Measurements from ENCODE around the gene TMC1. TPM values are rescaled to one million over a fixed set of nuclear protein-coding genes. Genes with fewer than 3 reads are reported as not detected.

Gene TMC1
- total RNA-seq, 2 experiments from 2014 or later: not detected

DNA sequence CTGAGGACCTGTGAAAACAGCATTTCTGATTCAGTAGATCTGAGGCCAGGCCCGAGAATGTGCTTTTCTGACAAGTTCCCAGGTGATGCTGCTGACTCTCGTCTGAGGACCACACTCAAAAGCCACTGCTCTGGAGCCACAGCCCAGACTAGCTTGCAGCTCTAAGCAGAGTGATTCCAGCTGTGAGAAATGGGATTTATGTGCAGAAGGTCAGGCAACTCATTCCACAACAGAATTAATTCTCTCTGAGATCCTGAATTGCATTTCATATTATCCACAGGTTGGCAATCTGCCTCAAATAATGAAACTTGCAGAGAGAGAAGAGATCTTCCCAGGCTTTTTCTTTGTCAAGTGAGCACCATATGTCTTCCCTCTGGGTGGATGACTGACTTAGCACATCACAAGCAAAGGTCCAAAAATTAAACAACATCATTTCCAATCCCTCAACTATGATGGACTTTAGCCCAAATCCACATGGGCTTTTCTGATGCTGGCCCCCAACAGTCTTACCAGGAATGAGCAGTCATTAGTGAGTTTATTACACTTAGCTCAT, 291.2 kb downstream of the TMC1 start:
- intact Hi-C loops (cut with DNase I, micrococcal nuclease): no loop called here
- H3K4me1 Mint-ChIP-seq (ENCODE audit: low read depth): no peaks in the 10 kb centered on the region

DNA sequence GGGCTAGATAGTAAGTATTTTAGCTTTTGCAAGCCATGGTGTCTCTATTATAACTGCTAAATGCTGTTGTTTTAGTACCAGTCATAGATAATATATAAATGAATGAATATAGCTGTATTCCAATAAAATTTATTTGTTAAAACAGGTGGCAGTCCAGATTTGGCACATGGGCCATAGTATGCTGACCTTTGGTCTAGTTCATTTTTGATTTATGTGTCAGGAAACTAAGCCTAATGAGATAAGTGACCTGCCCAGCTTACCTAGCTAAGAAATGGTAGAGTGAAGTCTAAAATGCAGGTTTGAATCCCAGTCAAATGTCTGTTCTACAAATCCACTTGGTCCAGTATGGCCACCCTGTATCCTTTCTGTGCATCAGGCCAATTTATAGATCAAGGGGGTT, 292.1 kb downstream of the TMC1 start:
- ATAC-seq (ENCODE audit: poor library complexity): no peak
- CTCF ChIA-PET: no interaction called here
- intact Hi-C loops (cut with DNase I, micrococcal nuclease): no loop called here

More for the DNA sequence above, 291.2 kb downstream of the TMC1 start:
- ATAC-seq (ENCODE audit: poor library complexity) (no peak), DNase-seq (no peak)
- Histone ChIP-seq H3K4me1 (ENCODE audit: insufficient read depth, low read length) (no peaks in the 10 kb centered on the region), H3K36me3 (ENCODE audit: insufficient read depth, low read length) (no peaks in the 10 kb centered on the region), H3K27ac (ENCODE audit: low read depth in 1 of 2, low read length in 2 of 2) (no peak overlapping the region), H3K27me3 (ENCODE audit: control insufficient read depth in 1 of 2, insufficient read depth in 2 of 2, low read length in 2 of 2) (no peaks in the 10 kb centered on the region), H3K4me3 (ENCODE audit: low read length) (no peak overlapping the region), H3K9me3 (ENCODE audit: control insufficient read depth in 1 of 2, insufficient read depth in 1 of 2, low read length in 2 of 2) (no peaks in the 10 kb centered on the region)
- ChIA-PET POLR2A (no interaction called here), CTCF (no interaction called here)
- no peak overlapping the region for H3K27ac Mint-ChIP-seq
- no peaks in the 10 kb centered on the region for H3K9me3 Mint-ChIP-seq
- no peak overlapping the region for H3K4me3 Mint-ChIP-seq
- TF ChIP-seq, protein P1, sequence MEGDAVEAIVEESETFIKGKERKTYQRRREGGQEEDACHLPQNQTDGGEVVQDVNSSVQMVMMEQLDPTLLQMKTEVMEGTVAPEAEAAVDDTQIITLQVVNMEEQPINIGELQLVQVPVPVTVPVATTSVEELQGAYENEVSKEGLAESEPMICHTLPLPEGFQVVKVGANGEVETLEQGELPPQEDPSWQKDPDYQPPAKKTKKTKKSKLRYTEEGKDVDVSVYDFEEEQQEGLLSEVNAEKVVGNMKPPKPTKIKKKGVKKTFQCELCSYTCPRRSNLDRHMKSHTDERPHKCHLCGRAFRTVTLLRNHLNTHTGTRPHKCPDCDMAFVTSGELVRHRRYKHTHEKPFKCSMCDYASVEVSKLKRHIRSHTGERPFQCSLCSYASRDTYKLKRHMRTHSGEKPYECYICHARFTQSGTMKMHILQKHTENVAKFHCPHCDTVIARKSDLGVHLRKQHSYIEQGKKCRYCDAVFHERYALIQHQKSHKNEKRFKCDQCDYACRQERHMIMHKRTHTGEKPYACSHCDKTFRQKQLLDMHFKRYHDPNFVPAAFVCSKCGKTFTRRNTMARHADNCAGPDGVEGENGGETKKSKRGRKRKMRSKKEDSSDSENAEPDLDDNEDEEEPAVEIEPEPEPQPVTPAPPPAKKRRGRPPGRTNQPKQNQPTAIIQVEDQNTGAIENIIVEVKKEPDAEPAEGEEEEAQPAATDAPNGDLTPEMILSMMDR (IDR thresholded peaks at IDR 0.05): no peak
- no peaks in the 10 kb centered on the region for H3K36me3 Mint-ChIP-seq (ENCODE audit: low read depth)
- H3K27me3 Mint-ChIP-seq: no peaks in the 10 kb centered on the region

DNA sequence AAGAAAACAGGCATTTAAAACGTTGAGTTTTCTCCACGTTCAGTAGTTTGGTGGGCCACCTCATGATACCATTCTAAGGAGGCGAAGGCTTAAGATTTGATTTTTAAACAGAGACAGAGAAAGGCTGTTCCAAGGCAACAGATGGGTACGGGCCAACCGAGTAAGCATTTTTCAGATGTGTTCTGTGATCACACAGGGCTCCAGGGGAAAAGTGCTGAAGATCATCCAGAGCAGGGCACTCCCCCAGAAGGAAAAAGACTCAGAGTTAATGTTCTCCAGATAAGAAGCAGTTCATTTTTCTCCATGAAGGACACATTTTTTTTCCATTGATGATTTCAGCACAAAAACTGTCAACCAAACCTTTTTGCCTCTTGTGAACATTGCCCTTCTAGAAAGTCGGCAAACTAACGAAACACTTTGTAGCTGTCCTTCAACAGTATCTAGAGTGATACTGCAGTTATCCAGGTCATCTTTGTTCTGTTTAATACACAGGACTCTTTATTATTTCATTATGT, 292.7 kb downstream of the TMC1 start:
- no peak overlapping the region for H3K27ac Mint-ChIP-seq
- H3K36me3 ChIP-seq (ENCODE audit: insufficient read depth, low read length): no peaks in the 10 kb centered on the region
- H3K27ac ChIP-seq (ENCODE audit: low read depth in 1 of 2, low read length in 2 of 2): no peak overlapping the region
- no peaks in the 10 kb centered on the region for H3K9me3 ChIP-seq (ENCODE audit: control insufficient read depth in 1 of 2, insufficient read depth in 1 of 2, low read length in 2 of 2)
- no peaks in the 10 kb centered on the region for H3K4me1 ChIP-seq (ENCODE audit: insufficient read depth, low read length)
- no peaks in the 10 kb centered on the region for H3K9me3 Mint-ChIP-seq
- H3K4me3 ChIP-seq (ENCODE audit: low read length): no peak overlapping the region
- H3K27me3 Mint-ChIP-seq: no peaks in the 10 kb centered on the region
- no peak for DNase-seq
- H3K36me3 Mint-ChIP-seq (ENCODE audit: low read depth): no peaks in the 10 kb centered on the region
- H3K4me1 Mint-ChIP-seq (ENCODE audit: low read depth): no peaks in the 10 kb centered on the region
- no peaks in the 10 kb centered on the region for H3K27me3 ChIP-seq (ENCODE audit: control insufficient read depth in 1 of 2, insufficient read depth in 2 of 2, low read length in 2 of 2)
- ChIA-PET POLR2A (no interaction called here), CTCF (no interaction called here)
- no peak overlapping the region for H3K4me3 Mint-ChIP-seq
- intact Hi-C loops (cut with DNase I, micrococcal nuclease): no loop called here
- TF ChIP-seq, protein P1 (IDR thresholded peaks at IDR 0.05): no peak
- no peak for ATAC-seq (ENCODE audit: poor library complexity)

More for the DNA sequence above, 292.1 kb downstream of the TMC1 start:
- POLR2A ChIA-PET: no interaction called here
- Mint-ChIP-seq H3K4me3 (no peak overlapping the region), H3K36me3 (ENCODE audit: low read depth) (no peaks in the 10 kb centered on the region), H3K4me1 (ENCODE audit: low read depth) (no peaks in the 10 kb centered on the region), H3K9me3 (no peaks in the 10 kb centered on the region), H3K27ac (no peak overlapping the region), H3K27me3 (no peaks in the 10 kb centered on the region)
- H3K9me3 ChIP-seq (ENCODE audit: control insufficient read depth in 1 of 2, insufficient read depth in 1 of 2, low read length in 2 of 2): no peaks in the 10 kb centered on the region
- H3K36me3 ChIP-seq (ENCODE audit: insufficient read depth, low read length): no peaks in the 10 kb centered on the region
- TF ChIP-seq, protein P1 (IDR thresholded peaks at IDR 0.05): no peak
- no peak overlapping the region for H3K27ac ChIP-seq (ENCODE audit: low read depth in 1 of 2, low read length in 2 of 2)
- no peaks in the 10 kb centered on the region for H3K4me1 ChIP-seq (ENCODE audit: insufficient read depth, low read length)
- H3K27me3 ChIP-seq (ENCODE audit: control insufficient read depth in 1 of 2, insufficient read depth in 2 of 2, low read length in 2 of 2): no peaks in the 10 kb centered on the region
- no peak for DNase-seq
- H3K4me3 ChIP-seq (ENCODE audit: low read length): no peak overlapping the region
